ENCODE data around the gene TBC1D4.

TBC1D4 gene

GRCh38 chr13:75331792-75332349, 150.1 kb downstream of the TBC1D4 start:
- POLR2A ChIA-PET: no interaction called here
- CTCF ChIA-PET: interaction anchor here (1.1 to 1.4 kb wide), 2 partner anchors 18 to 26 kb away, joined by 3 to 8 read pairs; no protein-coding TSS in a partner anchor
- no peak for DNase-seq (ENCODE audit: extremely low spot score)
- no peak for TF ChIP-seq SP1 (IDR thresholded peaks at IDR 0.05)
- no peak for TF ChIP-seq FOXM1 (IDR thresholded peaks at IDR 0.05; ENCODE audit: borderline replicate concordance)
- TF ChIP-seq HDGF (IDR thresholded peaks at IDR 0.05; ENCODE audit: borderline replicate concordance): no peak

GRCh38 chr13:75330770-75331169, 151.2 kb downstream of the TBC1D4 start:
- DNase-seq (ENCODE audit: extremely low spot score): no peak
- TF ChIP-seq ZNF384 (IDR thresholded peaks at IDR 0.05) (no peak), FOXK2 (IDR thresholded peaks at IDR 0.05) (no peak), FOXA1 (IDR thresholded peaks at IDR 0.05) (no peak), SUZ12 (IDR thresholded peaks at IDR 0.05) (no peak), NFRKB (IDR thresholded peaks at IDR 0.05) (no peak), CTBP1 (IDR thresholded peaks at IDR 0.05; ENCODE audit: borderline replicate concordance) (no peak), L3MBTL2 (conservative IDR thresholded peaks at IDR 0.05) (no peak), LEF1 (IDR thresholded peaks at IDR 0.05; ENCODE audit: borderline replicate concordance) (no peak), SP1 (IDR thresholded peaks at IDR 0.05) (no peak), PKNOX1 (IDR thresholded peaks at IDR 0.05) (no peak), ARNT (IDR thresholded peaks at IDR 0.05) (no peak), HDGF (IDR thresholded peaks at IDR 0.05; ENCODE audit: borderline replicate concordance) (no peak), ELF4 (IDR thresholded peaks at IDR 0.05) (no peak), BHLHE40 (IDR thresholded peaks at IDR 0.05; ENCODE audit: borderline replicate concordance) (no peak)
- CTCF ChIA-PET: interaction anchor here (1.4 kb wide), 1 partner anchor 27 kb away, joined by 8 read pairs; no protein-coding TSS in a partner anchor
- POLR2A ChIA-PET: no interaction called here

GRCh38 chr13:75329723-75330122, 152.2 kb downstream of the TBC1D4 start:
- ChIA-PET POLR2A (no interaction called here), CTCF (interaction anchor here (1.6 kb wide), 1 partner anchor 9 kb away, joined by 3 read pairs; no protein-coding TSS in a partner anchor)
- no peak for DNase-seq (ENCODE audit: extremely low spot score)
- no peak for TF ChIP-seq L3MBTL2 (conservative IDR thresholded peaks at IDR 0.05)

- no peak for DNase-seq (ENCODE audit: extremely low spot score)
- ChIA-PET POLR2A (no interaction called here), CTCF (interaction anchor here (1.6 kb wide), 1 partner anchor 9 kb away, joined by 3 read pairs; no protein-coding TSS in a partner anchor)
- TF ChIP-seq NFRKB (IDR thresholded peaks at IDR 0.05): no peak
- TF ChIP-seq ARNT (IDR thresholded peaks at IDR 0.05): no peak
- TF ChIP-seq SUZ12 (IDR thresholded peaks at IDR 0.05): no peak
- no peak for TF ChIP-seq ELF4 (IDR thresholded peaks at IDR 0.05)
- TF ChIP-seq FOXA1 (IDR thresholded peaks at IDR 0.05): no peak
- no peak for TF ChIP-seq FOXK2 (IDR thresholded peaks at IDR 0.05)
- no peak for TF ChIP-seq ZNF384 (IDR thresholded peaks at IDR 0.05)
- TF ChIP-seq CTBP1 (IDR thresholded peaks at IDR 0.05; ENCODE audit: borderline replicate concordance): no peak
- TF ChIP-seq HDGF (IDR thresholded peaks at IDR 0.05; ENCODE audit: borderline replicate concordance): no peak
- no peak for TF ChIP-seq PKNOX1 (IDR thresholded peaks at IDR 0.05)
- no peak for TF ChIP-seq SP1 (IDR thresholded peaks at IDR 0.05)
- TF ChIP-seq BHLHE40 (IDR thresholded peaks at IDR 0.05; ENCODE audit: borderline replicate concordance): no peak
- no peak for TF ChIP-seq TARDBP (IDR thresholded peaks at IDR 0.05)
- no peak for TF ChIP-seq FOXM1 (IDR thresholded peaks at IDR 0.05; ENCODE audit: borderline replicate concordance)
- no peak for TF ChIP-seq LEF1 (IDR thresholded peaks at IDR 0.05; ENCODE audit: borderline replicate concordance)
- TF ChIP-seq L3MBTL2 (conservative IDR thresholded peaks at IDR 0.05): no peak
These were observed 152.9 kb downstream of the TBC1D4 start for GRCh38 chr13:75329097-75329496.

- TF ChIP-seq LEF1 (IDR thresholded peaks at IDR 0.05; ENCODE audit: borderline replicate concordance) (no peak), CTBP1 (IDR thresholded peaks at IDR 0.05; ENCODE audit: borderline replicate concordance) (no peak)
- ChIA-PET POLR2A (no interaction called here), CTCF (interaction anchor here (0.8 to 1.1 kb wide), 5 partner anchors 14 to 50 kb away, joined by 3 to 4 read pairs (median 3); no protein-coding TSS in a partner anchor)
- no peak for DNase-seq (ENCODE audit: extremely low spot score)
These were observed 154.8 kb downstream of the TBC1D4 start for GRCh38 chr13:75327135-75327510.

GRCh38 chr13:75326173-75327134, 155.5 kb downstream of the TBC1D4 start:
- CTCF ChIA-PET: interaction anchor here (0.5 to 1.1 kb wide), 5 partner anchors 31 to 990 kb away, joined by 3 to 4 read pairs (median 3); no protein-coding TSS in a partner anchor
- POLR2A ChIA-PET: interaction anchor here (1.1 kb wide), 1 partner anchor 15 kb away, joined by 3 read pairs; no protein-coding TSS in a partner anchor
- no peak for TF ChIP-seq LEF1 (IDR thresholded peaks at IDR 0.05; ENCODE audit: borderline replicate concordance)
- no peak for TF ChIP-seq ELF4 (IDR thresholded peaks at IDR 0.05)
- no peak for TF ChIP-seq SP1 (IDR thresholded peaks at IDR 0.05)
- peak; percentile 44; the same call in 1 of the 2 replicates for TF ChIP-seq PKNOX1 (IDR thresholded peaks at IDR 0.05)
- DNase-seq (ENCODE audit: extremely low spot score): no peak

Measured in HEK293T (cell line).